DOHH2 (cell line): ENCODE data around the gene ZFAND3.

Source experiments
- EZH2phosphoT487 ChIP-seq: fragments of 200-600 bp; sonication (generic); IDR thresholded peaks from 2 replicates; pipeline ENCODE4 v1.6.1; 2017; ENCODE audit warnings: borderline replicate concordance, mild to moderate bottlenecking, antibody characterized with exemption, low read length, moderate library complexity, mixed read lengths
- TF ChIP-seq, protein P1 (sequence below): fragments of 200-600 bp; sonication (generic); IDR thresholded peaks from one replicate; pipeline ENCODE4 v1.5.1; 2014; ENCODE audit warnings: antibody characterized with exemption, mild to moderate bottlenecking, low read depth, low read length; ENCODE audit not compliant: poor library complexity, severe bottlenecking

DNA sequence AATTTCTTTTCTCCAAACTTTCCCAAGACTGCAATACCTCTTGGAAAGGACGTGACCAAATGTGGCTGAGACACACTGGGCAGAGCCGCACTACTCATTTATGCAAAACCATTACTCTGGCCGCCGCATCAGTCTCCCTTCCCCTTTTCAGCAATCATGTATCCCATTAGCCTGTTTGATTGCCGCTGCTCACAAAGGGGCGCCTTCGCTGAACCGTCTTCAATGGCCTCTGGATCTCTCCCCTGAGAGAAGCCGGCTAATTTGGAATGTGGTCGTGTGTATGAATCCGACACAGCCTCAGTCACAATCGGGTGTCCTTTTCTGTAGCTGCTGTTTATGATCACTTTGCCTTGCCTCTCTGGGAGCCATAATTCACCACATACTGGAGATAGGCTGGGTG lies 361.1 kb downstream of the ZFAND3 start:
- TF ChIP-seq, protein P1, sequence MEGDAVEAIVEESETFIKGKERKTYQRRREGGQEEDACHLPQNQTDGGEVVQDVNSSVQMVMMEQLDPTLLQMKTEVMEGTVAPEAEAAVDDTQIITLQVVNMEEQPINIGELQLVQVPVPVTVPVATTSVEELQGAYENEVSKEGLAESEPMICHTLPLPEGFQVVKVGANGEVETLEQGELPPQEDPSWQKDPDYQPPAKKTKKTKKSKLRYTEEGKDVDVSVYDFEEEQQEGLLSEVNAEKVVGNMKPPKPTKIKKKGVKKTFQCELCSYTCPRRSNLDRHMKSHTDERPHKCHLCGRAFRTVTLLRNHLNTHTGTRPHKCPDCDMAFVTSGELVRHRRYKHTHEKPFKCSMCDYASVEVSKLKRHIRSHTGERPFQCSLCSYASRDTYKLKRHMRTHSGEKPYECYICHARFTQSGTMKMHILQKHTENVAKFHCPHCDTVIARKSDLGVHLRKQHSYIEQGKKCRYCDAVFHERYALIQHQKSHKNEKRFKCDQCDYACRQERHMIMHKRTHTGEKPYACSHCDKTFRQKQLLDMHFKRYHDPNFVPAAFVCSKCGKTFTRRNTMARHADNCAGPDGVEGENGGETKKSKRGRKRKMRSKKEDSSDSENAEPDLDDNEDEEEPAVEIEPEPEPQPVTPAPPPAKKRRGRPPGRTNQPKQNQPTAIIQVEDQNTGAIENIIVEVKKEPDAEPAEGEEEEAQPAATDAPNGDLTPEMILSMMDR = no peak
- TF ChIP-seq EZH2phosphoT487 = no peak
